HG03469 (cell line): ENCODE results near the gene ASB6.
"Not testable (repeated sequence)": the region's sequence is repeated elsewhere in the genome, so short reads cannot be mapped to it uniquely, and the experiment has no call there.

Source experiments
- ATAC-seq: cut with Tn5 transposase; IDR thresholded peaks from one replicate; pipeline ENCODE4 v1.9.1; 2021; ENCODE audit warnings: mild to moderate bottlenecking, moderate library complexity, moderate number of reproducible peaks; ENCODE audit not compliant: unreplicated experiment

ASB6 gene

GRCh38 chr9:129609486-129610212, 32.3 kb downstream of the ASB6 start:
- no peak for ATAC-seq

GRCh38 chr9:129608561-129609481, 33.1 kb downstream of the ASB6 start:
- no peak for ATAC-seq

DNA sequence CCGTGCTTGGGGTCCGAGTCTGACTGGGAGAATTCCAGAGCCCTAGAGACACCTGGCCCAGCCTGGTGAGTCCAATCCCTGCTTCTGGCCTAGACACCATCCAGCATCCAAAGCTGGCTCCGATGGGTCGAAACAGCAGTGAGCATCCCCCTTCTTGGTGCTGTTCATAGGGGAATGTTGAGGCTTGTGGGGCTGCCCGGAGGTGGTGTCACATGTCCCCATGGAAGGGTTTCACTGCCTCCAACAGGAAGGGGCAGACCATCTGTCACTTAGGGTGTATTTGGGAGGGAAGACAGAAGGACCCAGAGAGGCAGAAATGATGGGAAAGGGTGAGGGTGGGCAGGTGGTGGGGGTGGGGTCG, 34.9 kb downstream of the ASB6 start:
- ATAC-seq: no peak

DNA sequence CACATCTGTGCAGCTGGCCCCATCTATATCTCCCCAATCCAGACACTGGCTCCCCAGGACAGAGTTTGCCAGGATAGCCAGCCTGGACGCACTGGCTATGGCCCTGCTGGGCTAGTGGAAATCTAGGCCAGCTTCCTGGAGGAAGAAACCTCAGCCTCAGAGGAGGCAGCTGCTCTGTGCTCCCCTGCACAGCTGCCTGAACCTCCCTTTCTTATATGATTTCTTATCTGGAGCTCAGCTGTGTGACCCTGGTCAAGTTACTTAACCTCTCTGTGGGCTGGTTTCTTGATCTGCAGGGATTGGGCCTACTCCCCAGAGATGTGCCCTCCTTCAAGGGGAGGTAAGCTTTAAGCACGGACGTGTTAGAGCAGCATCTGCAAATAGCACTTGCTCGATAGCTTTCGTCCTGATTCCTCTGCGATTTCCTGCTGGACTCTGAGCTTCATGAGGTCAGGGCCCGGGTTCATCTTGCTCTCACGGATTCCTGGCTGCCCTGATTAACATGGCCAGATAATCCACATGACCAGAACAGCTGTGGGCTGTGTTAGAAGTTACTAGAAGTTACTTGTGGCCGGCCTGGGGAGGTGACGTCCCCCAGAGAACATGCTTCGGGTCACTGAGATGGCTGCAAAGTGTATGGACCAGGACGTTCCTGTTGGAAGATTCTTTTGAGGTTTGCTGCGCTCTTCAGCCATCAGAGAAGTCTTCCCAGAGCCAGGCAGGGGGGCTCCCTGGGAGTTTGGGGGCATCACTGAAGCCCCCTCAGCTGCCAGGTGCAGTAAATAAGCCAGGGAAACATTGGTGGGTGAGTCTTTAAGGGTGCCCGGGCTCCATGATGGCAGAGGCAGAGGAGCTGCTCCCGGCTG, 35.6 kb downstream of the ASB6 start:
- ATAC-seq: no peak

GRCh38 chr9:129604766-129605163, 37.2 kb downstream of the ASB6 start:
- ATAC-seq: no peak

DNA sequence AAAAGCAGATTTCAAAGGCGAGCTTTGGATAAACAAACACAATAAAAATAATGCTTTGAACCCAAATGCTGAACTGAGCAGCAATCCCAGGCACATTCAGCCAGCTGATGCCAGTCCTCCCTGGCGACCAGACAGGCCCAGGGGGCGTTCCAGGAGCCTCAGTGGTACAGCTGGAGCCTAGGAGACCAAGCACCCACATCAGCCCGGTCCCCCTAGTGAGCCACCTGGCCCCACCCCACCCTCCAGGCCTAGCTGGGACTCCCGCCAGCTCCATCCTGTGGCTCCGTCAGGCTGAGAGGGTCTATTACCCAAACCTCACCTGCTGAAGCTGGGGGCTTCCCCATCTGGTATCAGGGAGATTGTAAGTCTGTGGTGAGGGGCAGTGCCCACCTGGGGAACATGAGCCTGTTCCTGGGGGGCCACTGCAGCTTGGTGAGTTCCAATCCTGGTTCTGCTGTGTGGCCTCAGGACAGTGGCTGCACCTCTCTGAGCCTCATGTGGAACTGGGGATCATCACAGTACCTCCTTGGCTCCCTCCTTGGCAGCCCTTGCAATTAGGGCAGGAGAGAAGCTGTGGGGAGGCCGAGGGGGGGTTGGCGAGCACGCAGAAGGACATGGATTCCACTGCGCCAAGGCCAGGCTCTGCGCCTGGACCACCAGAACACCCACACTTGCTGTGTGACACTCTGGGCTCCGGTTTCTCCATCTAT, 37.7 kb downstream of the ASB6 start:
- ATAC-seq: no peak

GRCh38 chr9:129602598-129603415, 39.1 kb downstream of the ASB6 start:
- no peak for ATAC-seq

- no peak for ATAC-seq
These were observed 40.8 kb downstream of the ASB6 start for GRCh38 chr9:129601082-129601674.

GRCh38 chr9:129598089-129598596, 43.8 kb downstream of the ASB6 start:
- ATAC-seq: no peak

- ATAC-seq: no peak
These were observed 44.4 kb downstream of the ASB6 start for GRCh38 chr9:129597355-129598088.

DNA sequence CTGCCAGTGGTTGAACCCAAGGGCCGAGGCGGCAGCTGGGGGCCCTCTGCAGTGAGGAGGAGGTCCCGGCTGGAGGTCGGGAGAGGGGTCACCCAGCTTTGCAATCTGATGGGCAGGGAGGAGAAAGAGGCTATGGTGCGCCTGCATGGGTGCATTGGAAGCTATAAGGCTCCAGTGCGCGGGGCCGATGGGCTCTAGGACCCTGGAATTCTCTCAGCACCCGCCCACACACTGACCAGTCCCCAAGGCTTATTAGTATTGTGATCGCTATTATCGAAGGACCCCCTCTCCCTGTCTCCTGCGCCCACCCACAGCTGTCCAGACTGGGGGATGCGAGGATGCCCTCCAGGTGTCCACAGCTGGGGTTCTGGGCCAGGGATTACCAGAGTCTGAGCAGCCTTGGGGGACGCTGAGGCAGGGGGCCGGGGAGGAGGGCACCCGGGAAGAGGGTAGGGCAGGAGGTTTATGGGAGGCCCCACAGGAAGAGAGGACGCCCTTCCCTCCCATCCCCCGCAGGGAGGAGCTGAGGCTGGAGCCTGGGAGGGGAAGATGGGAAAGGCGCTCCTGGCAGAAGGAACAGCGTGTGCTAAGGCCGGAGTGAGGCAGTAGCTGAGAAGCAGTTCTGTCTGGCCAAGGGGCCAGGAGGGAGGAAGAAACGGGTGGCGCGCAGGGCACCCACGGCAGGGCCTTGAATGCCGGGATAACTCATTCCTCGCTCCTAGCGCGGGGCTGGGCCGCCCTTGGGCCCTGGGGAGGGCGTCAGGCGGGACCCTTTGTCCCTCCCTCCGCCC, 45.2 kb downstream of the ASB6 start:
- ATAC-seq: no peak

DNA sequence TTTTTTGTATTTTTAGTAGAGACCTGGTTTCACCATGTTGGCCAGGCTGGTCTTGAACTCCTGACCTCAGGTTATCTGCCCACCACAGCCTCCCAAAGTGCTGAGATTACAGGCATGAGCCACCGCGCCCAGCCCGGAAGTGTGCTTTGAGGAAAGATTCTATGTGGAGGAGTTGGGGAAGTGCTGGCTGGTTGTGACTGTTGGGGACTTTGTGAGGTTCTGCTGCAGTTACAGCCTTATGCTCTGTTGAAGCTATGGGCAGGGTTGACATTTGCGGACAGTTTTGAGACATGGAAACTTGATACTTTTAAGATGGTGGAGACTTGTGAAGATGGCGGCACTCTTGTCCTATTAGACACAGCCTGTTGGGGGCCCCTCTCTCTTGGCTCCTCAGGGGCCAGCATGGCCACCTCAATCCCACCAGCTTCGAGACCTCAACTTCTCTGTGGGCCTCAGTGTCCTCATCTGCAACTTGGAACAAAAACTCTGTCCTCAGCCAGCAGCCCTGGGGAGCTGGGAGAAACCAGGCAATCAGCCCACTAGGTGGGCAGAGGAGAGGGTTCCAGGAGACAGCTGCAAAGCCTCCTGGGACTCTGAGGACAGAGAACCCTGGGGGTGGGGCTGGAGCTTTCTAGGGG, 45.9 kb downstream of the ASB6 start:
- ATAC-seq: no peak

DNA sequence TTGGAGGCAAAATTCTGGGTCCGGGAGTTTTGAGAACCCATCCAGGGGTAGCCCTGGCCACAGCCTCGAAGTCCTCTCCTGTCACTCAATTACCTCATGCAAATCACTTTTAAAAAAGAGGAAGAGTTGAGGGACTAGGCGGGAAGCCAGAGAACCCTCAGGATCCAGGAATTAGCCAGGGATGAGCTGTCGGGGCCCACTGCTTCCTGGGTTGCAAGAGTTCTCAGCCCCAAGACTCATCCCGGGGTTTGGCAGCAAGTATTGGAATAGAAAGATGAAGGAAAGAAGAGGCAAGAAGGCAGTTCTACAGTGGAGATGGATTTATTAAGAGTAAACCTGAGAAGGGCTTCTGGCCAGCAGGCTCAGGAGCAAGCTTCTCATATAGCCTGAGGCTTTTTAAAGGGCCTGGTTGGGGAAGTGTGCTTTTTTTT, 46.6 kb downstream of the ASB6 start:
- no peak for ATAC-seq

- ATAC-seq: no peak
These were observed 47.3 kb downstream of the ASB6 start for GRCh38 chr9:129594632-129595031.

DNA sequence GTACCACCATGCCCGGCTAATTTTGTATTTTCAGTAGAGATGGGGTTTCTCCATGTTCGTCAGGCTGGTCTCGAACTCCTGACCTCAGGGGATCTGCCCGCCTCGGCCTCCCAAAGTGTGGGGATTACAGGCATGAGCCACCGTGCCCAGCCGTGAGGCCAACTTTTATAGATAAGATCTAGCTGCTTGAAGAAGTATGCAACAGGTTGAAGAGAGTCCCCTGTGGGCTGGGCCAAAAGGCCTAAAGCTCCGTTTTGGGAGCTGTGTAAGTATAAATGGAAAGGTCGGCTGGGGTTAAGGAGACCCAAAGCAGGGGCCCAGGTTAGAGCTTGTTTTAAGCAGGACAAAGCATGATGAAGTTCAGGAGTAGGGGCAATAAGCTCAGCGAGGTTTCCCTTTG, 49.2 kb downstream of the ASB6 start:
- ATAC-seq: not testable (repeated sequence)

DNA sequence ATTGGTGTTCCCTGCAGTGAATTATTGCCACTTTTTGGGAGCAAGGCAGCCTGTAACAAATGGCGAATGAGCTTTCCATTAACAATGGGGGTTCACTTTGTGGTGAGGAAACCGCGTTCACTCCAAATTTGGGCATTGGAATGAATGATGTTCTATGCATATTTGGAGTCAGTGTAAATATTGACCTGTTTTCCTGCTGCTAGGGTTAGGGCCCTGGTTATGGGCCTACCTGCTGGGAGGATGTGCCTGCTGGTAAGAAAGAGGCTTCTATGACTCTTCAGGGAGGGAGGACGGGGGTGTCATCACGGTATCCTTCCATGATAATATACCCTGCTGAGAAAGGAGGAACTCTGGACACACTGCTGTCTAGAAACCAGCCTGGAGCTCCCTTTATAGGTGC, 50.0 kb downstream of the ASB6 start:
- ATAC-seq: no peak

DNA sequence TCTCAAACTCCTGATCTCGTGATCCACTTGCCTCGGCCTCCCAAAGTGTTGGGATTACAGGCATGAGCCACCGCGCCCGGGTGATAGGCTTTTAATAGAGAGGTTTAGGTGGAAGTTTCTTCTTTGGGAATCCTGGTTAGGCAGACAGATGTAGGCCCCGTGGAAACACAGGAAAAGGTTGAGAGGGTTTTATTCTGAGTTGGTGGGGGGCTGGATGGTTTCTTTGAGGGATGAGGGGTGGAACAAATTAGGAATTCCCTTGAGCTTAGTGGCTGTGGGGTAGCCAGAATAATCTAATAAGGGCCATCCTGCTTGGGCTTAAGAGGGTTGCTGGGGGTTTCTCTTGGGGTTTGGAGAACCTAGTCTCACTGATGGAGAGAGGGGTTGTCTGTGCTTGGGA, 51.5 kb downstream of the ASB6 start:
- no peak for ATAC-seq
